HG03521 (cell line): ENCODE data around the gene NEK4.
A peak's percentile ranks its signal among the peaks of the same experiment; 100 is the strongest.

Experiments
- ATAC-seq: cut with Tn5 transposase; IDR thresholded peaks from one replicate; pipeline ENCODE4 v1.9.1; 2021; ENCODE audit warnings: mild to moderate bottlenecking, moderate library complexity; ENCODE audit not compliant: unreplicated experiment

The NEK4 gene

GRCh38 chr3:52770496-52771333, at the start of gene NEK4:
NEK4 (minus strand) TSS chr3:52770940; CDS start chr3:52770746, 194 bp downstream.
- ATAC-seq = peak; percentile 92

DNA sequence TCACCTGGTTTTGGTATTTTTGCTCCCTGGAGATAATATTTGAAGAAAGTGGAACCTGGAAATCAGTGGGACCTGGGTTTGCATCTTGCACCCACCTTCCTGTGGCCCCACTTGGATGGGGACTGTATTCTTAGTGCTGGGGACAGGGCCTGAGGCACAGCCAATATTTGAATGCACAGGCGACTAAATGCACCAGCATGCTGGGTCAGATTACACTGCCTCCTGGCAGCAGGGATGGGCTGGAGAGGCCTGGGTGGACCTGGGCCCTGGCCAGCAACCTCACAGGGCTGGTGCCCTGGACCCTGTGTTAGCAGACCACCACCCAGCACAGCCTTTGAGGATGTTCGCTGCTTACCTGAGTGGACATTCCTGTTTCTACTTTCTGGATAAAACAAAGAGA, 49.2 kb upstream of the NEK4 start:
- no peak for ATAC-seq

DNA sequence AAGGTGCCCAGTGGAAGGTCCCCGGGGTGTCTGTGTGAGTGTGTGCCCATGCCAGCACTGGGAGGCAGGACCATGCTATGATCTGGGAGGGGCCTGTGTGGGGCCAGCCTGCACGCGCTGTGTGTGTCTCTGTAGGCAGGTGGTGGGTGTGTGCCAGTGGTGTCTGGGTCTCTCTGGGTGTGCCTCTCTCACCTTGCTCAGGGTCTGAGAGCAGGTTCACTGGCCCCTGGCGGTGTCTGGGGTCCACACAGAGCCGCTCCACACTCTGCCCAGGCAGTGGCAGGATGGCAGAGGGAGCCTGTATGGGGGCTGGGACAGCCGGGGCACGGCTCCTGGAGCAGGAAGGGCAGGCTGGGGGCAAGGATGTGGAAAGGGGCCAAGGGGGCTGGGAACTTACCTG, 47.1 kb upstream of the NEK4 start:
- no peak for ATAC-seq

GRCh38 chr3:52817221-52817620, 46.5 kb upstream of the NEK4 start:
- no peak for ATAC-seq

DNA sequence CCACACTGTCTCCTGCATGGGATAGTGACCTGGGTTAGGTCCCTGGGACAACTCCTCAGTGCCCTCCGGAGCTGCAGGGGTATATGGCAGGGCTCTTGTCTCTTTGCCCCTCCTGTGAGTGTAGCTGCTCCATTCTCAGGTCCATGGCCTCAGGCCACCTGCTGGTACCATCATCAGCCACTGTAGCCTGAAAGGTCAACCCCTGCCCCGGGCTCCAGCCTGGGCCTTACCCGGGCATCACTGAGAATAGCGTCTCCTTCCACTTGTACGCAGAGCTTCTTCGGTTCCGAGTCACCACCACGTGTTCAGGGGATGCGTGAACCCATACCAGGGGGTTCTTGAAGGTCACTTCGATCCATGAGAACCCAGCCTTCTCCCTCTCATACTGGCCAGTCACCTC, 45.9 kb upstream of the NEK4 start:
- no peak for ATAC-seq

DNA sequence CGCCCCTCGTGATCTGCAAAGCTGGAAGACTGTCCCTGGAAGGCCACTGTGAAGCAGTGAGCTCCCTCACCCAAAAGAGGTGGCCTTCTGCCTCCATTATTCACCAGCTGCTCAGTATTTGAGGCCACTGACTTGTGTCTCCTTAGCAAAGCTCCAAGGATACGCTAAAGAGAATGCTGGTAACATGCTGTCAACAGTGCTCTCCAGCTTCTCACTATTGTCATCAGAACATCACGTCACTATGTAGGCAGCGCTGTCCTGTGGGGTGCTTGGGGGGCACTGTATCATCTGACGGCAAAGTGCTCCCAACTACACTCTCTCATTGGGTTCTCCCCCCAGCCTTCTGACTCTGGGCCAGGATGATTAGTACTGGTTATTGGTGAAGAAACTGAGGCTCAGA, 45.5 kb upstream of the NEK4 start:
- ATAC-seq = no peak

DNA sequence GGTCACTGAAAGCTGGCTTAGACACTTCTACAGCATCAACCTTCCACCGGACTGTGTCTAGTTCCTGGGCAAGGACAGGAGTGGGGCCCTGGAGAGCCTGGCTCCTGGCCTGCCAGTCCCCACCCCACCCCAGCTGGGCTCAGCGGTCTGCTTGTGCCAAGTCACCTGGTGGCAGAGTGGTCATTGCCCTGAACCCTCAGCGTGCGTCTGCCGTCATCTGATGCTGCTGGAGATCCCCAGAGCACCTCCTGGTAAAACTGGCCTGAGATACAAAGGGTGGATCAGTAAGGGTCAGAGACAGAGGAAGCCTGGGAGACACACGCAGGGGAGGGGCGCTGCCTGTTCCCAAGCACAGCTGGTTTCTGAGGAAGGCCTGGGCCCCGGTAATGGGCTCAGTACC, 43.1 kb upstream of the NEK4 start:
- ATAC-seq = no peak

DNA sequence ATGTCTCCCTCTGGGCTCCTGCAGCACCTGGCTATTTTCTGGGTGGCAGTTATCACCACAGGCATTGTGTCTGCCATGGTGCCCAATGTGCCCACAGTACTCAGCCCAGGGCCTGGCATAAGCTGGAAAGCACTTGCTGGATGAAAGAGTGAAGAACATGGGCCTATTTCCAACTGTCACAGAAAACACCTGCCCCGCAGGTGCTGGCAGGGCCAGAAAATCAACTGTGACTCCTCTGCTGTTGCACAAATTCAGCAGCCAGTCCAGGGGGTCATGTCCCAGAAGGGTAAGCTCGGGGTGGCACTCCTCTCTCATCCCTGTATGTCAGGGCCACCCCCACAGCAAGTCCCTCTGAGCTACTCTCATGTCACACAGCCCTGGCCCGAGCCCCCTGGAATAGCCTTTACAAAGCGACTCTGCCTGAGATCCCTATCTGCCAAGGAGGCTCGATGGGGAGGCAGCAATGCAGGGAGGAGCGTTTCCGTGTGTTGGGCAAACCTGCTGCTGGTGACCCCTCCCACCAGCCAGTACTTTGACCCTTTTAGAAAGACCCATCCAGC, 40.8 kb upstream of the NEK4 start:
- no peak for ATAC-seq

GRCh38 chr3:52810923-52811322, 40.2 kb upstream of the NEK4 start:
- ATAC-seq = no peak

DNA sequence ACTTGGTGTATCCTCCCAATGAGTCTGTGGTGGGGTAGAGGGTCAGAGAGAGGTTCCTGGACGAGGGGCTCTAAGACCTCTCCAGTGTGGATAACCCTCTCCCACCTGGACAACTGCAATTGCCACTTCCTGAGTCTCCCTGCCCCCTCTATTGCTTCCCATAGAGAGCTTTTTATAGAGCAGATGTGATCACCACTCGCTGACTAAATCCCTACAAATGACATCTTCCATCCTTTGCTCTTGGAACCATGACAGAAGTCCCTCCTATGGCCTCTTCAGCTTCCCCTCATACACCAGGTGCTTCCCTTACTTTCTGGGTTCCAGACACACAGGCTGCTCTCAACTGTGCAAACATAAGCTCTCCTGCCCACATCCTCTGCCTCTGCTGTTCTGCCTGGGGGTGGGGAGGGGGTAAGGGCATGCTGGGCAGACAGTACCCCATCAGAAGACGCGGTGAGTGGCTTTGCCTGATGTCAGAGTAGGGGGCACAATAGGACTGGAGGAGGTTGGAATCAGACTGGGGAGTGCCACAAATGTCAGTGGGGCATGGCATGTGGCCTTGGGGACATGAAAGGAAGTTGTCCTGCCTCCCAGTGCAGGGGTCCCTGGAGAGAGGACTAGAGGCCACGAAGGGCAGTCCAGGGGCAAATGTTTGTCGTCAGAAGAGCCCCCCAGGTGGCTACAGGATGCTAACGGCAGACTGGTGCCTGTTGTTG, 39.1 kb upstream of the NEK4 start:
- no peak for ATAC-seq

DNA sequence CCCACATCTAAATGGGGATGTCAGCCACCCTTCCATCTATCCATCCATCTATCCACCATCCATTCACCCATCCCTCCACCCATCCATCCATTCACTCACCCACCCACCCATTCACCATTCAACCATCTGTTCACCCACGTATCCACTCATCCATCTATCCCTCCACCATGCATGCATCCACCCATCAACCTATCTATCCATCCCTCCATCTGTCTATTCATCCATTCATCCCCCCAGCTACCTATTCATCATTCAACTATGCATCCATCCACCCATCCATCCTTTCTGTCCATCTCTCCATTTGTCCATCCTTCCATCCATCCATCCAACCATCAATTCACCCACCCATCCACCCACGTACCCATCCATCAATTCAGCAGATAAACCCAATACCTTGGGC, 38.4 kb upstream of the NEK4 start:
- ATAC-seq = no peak

GRCh38 chr3:52805270-52806039, 34.7 kb upstream of the NEK4 start:
- ATAC-seq = no peak

DNA sequence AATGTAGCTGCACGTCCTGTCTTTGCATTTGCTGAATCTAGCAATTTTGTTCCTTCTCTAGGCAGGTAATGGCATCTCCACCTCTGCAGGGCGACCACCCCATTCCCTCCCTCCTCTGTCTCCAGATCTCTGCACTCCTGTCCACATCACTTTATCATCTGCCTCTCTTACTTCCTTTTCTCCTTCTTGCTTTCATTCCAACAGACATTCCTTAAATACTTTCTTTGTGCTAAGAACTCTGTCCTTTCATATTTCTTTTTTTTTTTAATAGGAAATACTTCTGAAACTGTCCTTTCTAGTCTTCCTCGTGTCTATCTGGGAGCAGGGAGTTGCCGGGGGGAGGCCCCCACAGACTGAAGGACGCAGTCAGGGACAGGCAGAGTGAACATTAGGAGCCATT, 31.1 kb upstream of the NEK4 start:
- no peak for ATAC-seq

DNA sequence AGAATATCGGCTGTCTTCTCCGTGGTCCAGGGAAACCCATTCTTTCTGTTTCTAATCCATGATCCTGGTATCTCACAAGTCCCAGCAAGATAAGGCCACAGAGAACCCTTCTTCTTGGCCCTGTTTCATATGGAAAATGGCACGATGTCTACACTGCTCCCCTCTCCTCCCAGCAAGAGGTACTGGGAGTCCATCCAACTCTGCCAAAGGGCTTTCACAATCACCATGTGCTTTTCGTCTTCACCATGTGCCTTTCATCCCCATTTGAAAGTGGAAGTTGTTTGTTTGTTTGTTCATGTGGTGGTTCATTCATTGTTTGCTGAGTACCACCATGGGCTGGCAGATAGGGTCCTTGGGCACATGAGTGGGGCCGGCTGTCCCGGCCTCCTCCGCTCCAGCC, 29.3 kb upstream of the NEK4 start:
- no peak for ATAC-seq

GRCh38 chr3:52798978-52799476, 28.3 kb upstream of the NEK4 start:
- no peak for ATAC-seq

DNA sequence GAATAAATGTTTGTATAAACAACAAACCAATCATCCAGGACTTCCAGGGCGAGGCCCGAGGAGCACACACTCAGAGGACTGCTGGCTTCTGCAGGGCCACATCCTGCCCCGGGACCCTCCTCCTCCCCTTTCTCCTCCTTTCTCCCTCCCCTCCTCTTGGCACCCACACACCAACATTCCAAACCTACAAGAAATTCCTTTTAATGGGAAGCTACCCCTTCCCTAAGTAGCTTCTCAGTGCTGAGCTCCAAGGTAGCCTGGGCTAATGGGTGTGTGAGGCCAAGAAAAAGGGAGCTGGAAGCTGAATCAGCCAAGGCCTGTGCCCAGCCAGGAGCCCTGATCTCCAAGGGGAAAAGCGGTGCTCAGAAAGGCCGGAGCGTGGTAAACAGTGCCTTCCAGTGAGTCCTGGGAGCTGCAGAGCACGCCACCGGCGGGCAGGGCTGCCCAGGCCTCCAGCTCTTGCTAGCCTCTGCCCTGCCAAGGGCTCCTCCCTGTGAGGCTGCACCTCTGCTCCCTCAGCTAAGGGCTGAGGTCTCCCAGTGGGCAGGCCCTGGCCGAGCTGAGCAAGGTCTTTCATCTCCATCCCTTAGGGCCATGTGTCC, 27.7 kb upstream of the NEK4 start:
- ATAC-seq = no peak

DNA sequence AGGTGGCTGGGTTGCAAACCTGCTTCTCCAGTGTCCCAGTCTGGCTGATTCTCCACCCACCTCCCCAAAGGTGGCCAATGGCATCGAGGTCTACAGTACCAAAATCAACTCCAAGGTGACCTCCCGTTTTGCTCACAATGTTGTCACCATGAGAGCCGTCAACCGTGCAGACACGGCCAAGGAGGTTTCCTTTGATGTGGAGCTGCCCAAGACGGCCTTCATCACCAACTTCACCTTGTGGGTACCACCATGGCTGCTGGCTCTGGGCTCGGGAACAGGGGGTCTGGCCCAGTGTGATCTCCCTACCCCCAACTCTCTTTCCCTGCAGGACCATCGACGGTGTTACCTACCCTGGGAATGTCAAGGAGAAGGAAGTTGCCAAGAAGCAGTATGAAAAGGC, 25.7 kb upstream of the NEK4 start:
- ATAC-seq = no peak

DNA sequence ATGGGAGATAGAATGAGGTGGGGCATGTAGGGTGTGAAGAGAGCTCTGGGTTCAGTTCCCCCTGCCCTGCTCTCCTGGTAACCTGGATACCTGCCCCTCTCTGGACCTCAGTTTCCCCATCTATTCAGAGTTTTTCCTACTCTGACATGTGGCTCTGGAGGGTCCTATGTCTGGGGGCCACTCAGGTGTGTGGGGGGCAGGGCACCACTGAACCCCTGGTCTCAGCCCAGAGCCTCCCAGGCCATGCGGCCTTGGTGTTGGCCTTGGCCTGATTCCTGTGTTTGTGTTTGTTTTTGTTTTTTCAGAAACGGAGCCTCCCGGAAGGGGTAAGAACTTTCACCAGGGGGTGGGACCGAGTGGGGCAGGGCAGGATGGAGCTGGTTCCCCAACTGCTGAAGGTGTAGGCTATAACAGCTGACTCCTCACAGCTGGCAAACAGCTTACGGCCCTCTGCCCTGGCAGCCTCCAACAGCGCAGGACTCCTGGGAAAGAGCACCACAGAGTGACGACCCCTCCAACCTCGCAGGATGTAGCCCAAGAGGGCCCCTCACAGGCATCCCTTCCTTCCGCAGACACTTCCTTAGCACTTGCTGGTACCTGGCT, 24.7 kb upstream of the NEK4 start:
- no peak for ATAC-seq

DNA sequence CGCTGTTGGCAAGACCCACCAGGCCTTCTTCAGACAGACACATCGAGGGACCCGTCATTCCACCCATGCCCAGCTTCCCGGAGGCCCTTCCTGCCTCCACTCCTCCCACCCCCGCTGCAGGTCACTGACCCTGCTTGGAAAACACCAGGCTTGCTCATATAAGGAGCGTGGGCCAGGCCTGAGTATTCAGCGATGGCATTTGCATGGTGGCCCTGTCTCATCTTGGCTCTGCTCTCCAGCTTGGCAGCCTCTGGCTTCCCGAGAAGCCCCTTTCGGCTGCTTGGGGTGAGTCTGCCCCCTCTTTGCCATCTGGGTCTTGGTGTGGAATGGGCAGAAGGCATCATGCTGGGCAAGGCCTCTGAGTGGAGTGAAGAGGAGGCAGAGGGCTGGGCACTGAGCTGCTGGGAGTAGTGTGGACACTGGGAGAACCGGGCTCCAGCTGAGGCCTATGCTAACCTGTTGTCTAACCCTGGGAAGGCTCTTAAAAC, 23.9 kb upstream of the NEK4 start, which contains the start of gene ITIH3:
Gene ITIH3, plus strand, starts transcription at position 185 of the 488 bp plus-strand sequence. Its CDS starts 8 bp downstream, at position 193.
- ATAC-seq = no peak
